Keratinocyte (primary cell): ENCODE results near the gene NFIC.

Source experiments
- CTCF ChIP-seq, 3 experiments: IDR thresholded peaks in 1 of 3; conservative IDR thresholded peaks in 1 of 3; optimal IDR thresholded peaks in 1 of 3; 2 replicates in 2 of 3; 3 replicates in 1 of 3; pipeline versions ENCODE3 to v1.5.1; 2011; ENCODE audit warnings: low read length in 3 of 3, mild to moderate bottlenecking in 3 of 3, moderate library complexity in 2 of 3, control low read depth in 1 of 3, inconsistent platforms in 1 of 3; ENCODE audit not compliant: insufficient read depth in 2 of 3; ENCODE audit errors: extremely low read depth in 1 of 3
- EZH2 ChIP-seq: IDR thresholded peaks from one replicate; pipeline ENCODE4 v1.6.1; 2012; ENCODE audit warnings: inconsistent platforms, mild to moderate bottlenecking, low read length, moderate library complexity

GRCh38 chr19:3518255-3518654, 151.9 kb downstream of the NFIC start:
- TF ChIP-seq CTCF (optimal IDR thresholded peaks at IDR 0.05 in 1 of 3, IDR thresholded peaks at IDR 0.05 in 1 of 3, conservative IDR thresholded peaks at IDR 0.05 in 1 of 3; ENCODE audit: extremely low read depth in 1 of 3, insufficient read depth in 2 of 3, low read length in 3 of 3) (no peak), EZH2 (no peak)
